IMR-90 (cell line): ENCODE results near the gene ZXDC. TPM values are rescaled to one million over a fixed set of nuclear protein-coding genes. Genes with fewer than 3 reads are reported as not detected.

ENCODE experiments used
- ATAC-seq: fragments of 200-7000 bp; cut with Tn5 transposase; 2 replicates; pipeline ENCODE4 v1.9.1; 2020; ENCODE audit warnings: low read depth, mild to moderate bottlenecking, moderate library complexity
- BruUV-seq: library from RNA; stranded (reverse); fragments of 400-500 nt; replicated peaks from 2 replicates; lab custom pipeline; 2021; lab: Mats Ljungman, UMichigan
- CTCF ChIA-PET: fragments of 300-600 bp; formaldehyde crosslinking; extraction: SDS; loops from one replicate; lab custom pipeline; 2021; ENCODE audit warnings: antibody characterized with exemption; lab: Yijun Ruan, JAX
- POLR2A ChIA-PET: fragments of 300-600 bp; sonication (Branson Sonifier 250); formaldehyde crosslinking; loops from one replicate; lab custom pipeline; 2022; ENCODE audit warnings: antibody characterized with exemption; ENCODE audit not compliant: unreplicated experiment; lab: Charles Lee
- DNase-seq: peaks from one replicate; pipeline ENCODE4 v3.0.0; 2013
- H2AFZ ChIP-seq: replicated peaks from 2 replicates; pipeline ENCODE3; 2013; ENCODE audit warnings: low read length, mild to moderate bottlenecking; ENCODE audit not compliant: poor library complexity
- H2AK5ac ChIP-seq: 2 replicates; pipeline ENCODE4 v1.6.1; 2013; ENCODE audit warnings: low read depth, low read length, inconsistent platforms
- H2AK9ac ChIP-seq: replicated peaks from 2 replicates; pipeline ENCODE3; 2013; ENCODE audit warnings: mild to moderate bottlenecking, low read depth, low read length, moderate library complexity; ENCODE audit not compliant: poor library complexity
- H2BK120ac ChIP-seq: 2 replicates; pipeline ENCODE4 v1.6.1; 2013; ENCODE audit warnings: low read depth, low read length, inconsistent platforms
- H2BK15ac ChIP-seq: 3 replicates; pipeline ENCODE4 v1.6.1; 2013; ENCODE audit warnings: low read depth, low read length, inconsistent platforms
- H2BK20ac ChIP-seq: 2 replicates; pipeline ENCODE4 v1.6.1; 2013; ENCODE audit warnings: low read depth, mild to moderate bottlenecking, inconsistent platforms, low read length, moderate library complexity
- H2BK5ac ChIP-seq: 2 replicates; pipeline ENCODE4 v1.6.1; 2013; ENCODE audit warnings: mild to moderate bottlenecking, low read depth, low read length, inconsistent platforms; ENCODE audit not compliant: poor library complexity, severe bottlenecking
- H3K14ac ChIP-seq: replicated peaks from 2 replicates; pipeline ENCODE4 v1.6.1; 2013; ENCODE audit warnings: low read depth, low read length, inconsistent platforms
- H3K18ac ChIP-seq: 2 replicates; pipeline ENCODE4 v1.6.1; 2013; ENCODE audit warnings: low read depth, low read length, control low read depth
- H3K23ac ChIP-seq: 2 replicates; pipeline ENCODE4 v1.6.1; 2013; ENCODE audit warnings: low read depth, low read length, inconsistent platforms
- H3K27ac ChIP-seq: 2 replicates; pipeline ENCODE4 v1.5.1; 2013; ENCODE audit warnings: mild to moderate bottlenecking, control low read depth, low read length; ENCODE audit not compliant: insufficient read depth
- H3K27me3 ChIP-seq: 2 replicates; pipeline ENCODE4 v1.6.1; 2013; ENCODE audit warnings: low read length; ENCODE audit not compliant: control insufficient read depth, insufficient read depth
- H3K36me3 ChIP-seq: 2 replicates; pipeline ENCODE4 v1.6.1; 2013; ENCODE audit warnings: low read length, mixed read lengths; ENCODE audit not compliant: control insufficient read depth, insufficient read depth
- H3K4ac ChIP-seq: 2 replicates; pipeline ENCODE4 v1.6.1; 2013; ENCODE audit warnings: low read depth, low read length, inconsistent platforms
- H3K4me1 ChIP-seq: 2 replicates; pipeline ENCODE4 v1.6.1; 2013; ENCODE audit warnings: low read length, mixed read lengths; ENCODE audit not compliant: control insufficient read depth, insufficient read depth
- H3K4me2 ChIP-seq: 2 replicates; pipeline ENCODE4 v1.6.1; 2013; ENCODE audit warnings: low read depth, mild to moderate bottlenecking, control low read depth, low read length, moderate library complexity
- H3K4me3 ChIP-seq: 2 replicates; pipeline ENCODE4 v1.5.1; 2013; ENCODE audit warnings: low read depth, mild to moderate bottlenecking, control low read depth, low read length, moderate library complexity; ENCODE audit not compliant: insufficient read depth
- H3K56ac ChIP-seq: 2 replicates; pipeline ENCODE4 v1.6.1; 2013; ENCODE audit warnings: low read length, inconsistent platforms; ENCODE audit not compliant: insufficient read depth; ENCODE audit errors: extremely low read depth
- H3K79me1 ChIP-seq, 2 experiments: 2 replicates each; pipeline ENCODE4 v1.6.1; 2013; ENCODE audit warnings: low read length in 2 of 2, inconsistent platforms in 1 of 2, low read depth in 1 of 2
- H3K9ac ChIP-seq: 2 replicates; pipeline ENCODE4 v1.6.1; 2013; ENCODE audit warnings: low read depth, low read length, control low read depth
- H3K9me1 ChIP-seq: 2 replicates; pipeline ENCODE4 v1.6.1; 2013; ENCODE audit warnings: low read length, inconsistent platforms; ENCODE audit not compliant: insufficient read depth
- H3K9me3 ChIP-seq: 2 replicates; pipeline ENCODE4 v1.6.1; 2013; ENCODE audit warnings: low read length; ENCODE audit not compliant: control insufficient read depth, insufficient read depth
- H4K20me1 ChIP-seq: 2 replicates; pipeline ENCODE4 v1.6.1; 2013; ENCODE audit warnings: low read length, inconsistent platforms; ENCODE audit not compliant: insufficient read depth
- H4K5ac ChIP-seq: 2 replicates; pipeline ENCODE4 v1.6.1; 2013; ENCODE audit warnings: mild to moderate bottlenecking, low read depth, low read length, control low read depth
- H4K8ac ChIP-seq, 2 experiments: 2 replicates each; pipeline ENCODE4 v1.6.1; 2013; ENCODE audit warnings: low read depth in 2 of 2, low read length in 2 of 2, control low read depth in 1 of 2, inconsistent platforms in 1 of 2
- H4K91ac ChIP-seq: 2 replicates; pipeline ENCODE4 v1.6.1; 2013; ENCODE audit warnings: low read depth, low read length, inconsistent platforms; ENCODE audit not compliant: insufficient read depth
- CEBPB ChIP-seq: IDR thresholded peaks from 2 replicates; pipeline ENCODE4 v1.6.1; 2012; ENCODE audit warnings: low read depth, low read length, improper control_type of control experiment
- RAD21 ChIP-seq: IDR thresholded peaks from 2 replicates; pipeline ENCODE4 v1.6.1; 2012; ENCODE audit warnings: low read length, improper control_type of control experiment
- WGBS, 2 experiments: methylation state at CpG; one replicate each; pipeline versions ENCODE4 v1.1.5 to v1.1.7; 2013; ENCODE audit warnings: missing lambda C conversion rate in 2 of 2; ENCODE audit not compliant: insufficient read length in 1 of 2; ENCODE audit errors: extremely low coverage in 2 of 2; 5-methylcytosine and 5-hydroxymethylcytosine counted together
- dilution Hi-C: fragments of 300-500 bp; cut with HindIII; formaldehyde crosslinking; loops from one replicate; pipeline ENCODE4 v1.14.3; 2018; ENCODE audit warnings: low sequenced_read_pairs; ENCODE audit not compliant: unreplicated experiment
- in situ Hi-C: fragments of 300-500 bp; cut with MboI; formaldehyde crosslinking; loops from 3 replicates; pipeline ENCODE4 v1.14.3; 2019; ENCODE audit warnings: low sequenced_read_pairs, inconsistent platforms, mixed read lengths
- intact Hi-C: fragments of 100-400 bp; cut with micrococcal nuclease; formaldehyde crosslinking; loops from 2 replicates; pipeline ENCODE4 v1.10.0; 2022
- polyA plus RNA-seq, 3 experiments: library from polyadenylated mRNA; depleted of rRNA; stranded (reverse); fragments of >200 nt; gene quantifications; 2 replicates each; pipeline ENCODE4 v1.2.3, GENCODE V29; 2012; ENCODE audit warnings: low replicate concordance in 1 of 3
- total RNA-seq: library from RNA; depleted of rRNA; stranded (reverse); fragments of >200 nt; gene quantifications from 2 replicates; pipeline ENCODE4 v1.2.3, GENCODE V29; 2012

ZXDC gene
- total and polyA plus RNA-seq, 2 of the 4 experiments (the other 2 are of a cell fraction), result 11.5 to 14.3 TPM

GRCh38 chr3:126468028-126468891 is 7.4 kb downstream of the ZXDC start:
- WGBS, 2 experiments, result 89% methylated on average over 7 of the region's 13 CpGs; no CpG with 5 or more reads in 1 of the 2 experiments
- BruUV-seq, result no TSS peak
- TF ChIP-seq RAD21 (no peak), CEBPB (peak; percentile 69)
- no peak overlapping the region for H4K5ac ChIP-seq
- no peak overlapping the region for H2BK20ac ChIP-seq
- ChIA-PET CTCF (no interaction called here), POLR2A (no interaction called here)
- peak; percentile 11 for DNase-seq
- no peak overlapping the region for H2AFZ ChIP-seq
- dilution Hi-C loops (no loop called here), in situ Hi-C loops (no loop called here), intact Hi-C loops (no loop called here)
- H3K79me1 ChIP-seq, result peaks cover 47 to 68% of the 10 kb centered on the region in 2 experiments
- H3K27me3 ChIP-seq, result no peaks in the 10 kb centered on the region
- no peak overlapping the region for H2BK15ac ChIP-seq
- H3K36me3 ChIP-seq, result peaks cover 73% of the 10 kb centered on the region
- H3K9ac ChIP-seq, result no peak overlapping the region
- peaks cover 44% of the 10 kb centered on the region for H4K20me1 ChIP-seq
- no peak overlapping the region for H3K14ac ChIP-seq
- H2AK9ac ChIP-seq, result no peak overlapping the region
- peaks cover 11% of the 10 kb centered on the region for H3K9me1 ChIP-seq
- H3K23ac ChIP-seq, result no peak overlapping the region
- H3K4me1 ChIP-seq, result peaks cover 10% of the 10 kb centered on the region; the same call in 1 of the 2 replicates
- H3K4me2 ChIP-seq, result no peak overlapping the region
- H3K4me3 ChIP-seq, result no peak overlapping the region
- H3K9me3 ChIP-seq, result no peaks in the 10 kb centered on the region
- H2BK5ac ChIP-seq, result no peak overlapping the region
- no peak overlapping the region for H3K4ac ChIP-seq
- ATAC-seq, result no peak
- no peak overlapping the region for H2BK120ac ChIP-seq
- no peak overlapping the region for H3K56ac ChIP-seq
- H2AK5ac ChIP-seq, result no peak overlapping the region
- no peak overlapping the region for H3K27ac ChIP-seq
- H3K18ac ChIP-seq, result no peak overlapping the region
- no peak overlapping the region for H4K91ac ChIP-seq
- H4K8ac ChIP-seq, result no peak overlapping the region
